CD14-positive monocyte (primary cell): ENCODE measurements around the gene CACTIN. TPM values are rescaled to one million over a fixed set of nuclear protein-coding genes. Genes with fewer than 3 reads are reported as not detected.

ENCODE experiments used
- DNase-seq, 3 donors: peaks; one replicate each; pipeline ENCODE4 v3.0.0-alpha.2; 2011 to 2022
- H2AFZ ChIP-seq: 2 replicates; pipeline ENCODE4 v1.6.0; 2012; ENCODE audit warnings: mild to moderate bottlenecking, low read depth, low read length, inconsistent platforms; ENCODE audit not compliant: insufficient read depth, poor library complexity, severe bottlenecking
- H3K27ac ChIP-seq, 2 donors: 1 replicate in 1 of 2; 2 replicates in 1 of 2; pipeline ENCODE4 v1.5.1; 2012 to 2013; ENCODE audit warnings: low read length in 2 of 2, control low read depth in 1 of 2, inconsistent platforms in 1 of 2, low read depth in 1 of 2, mild to moderate bottlenecking in 1 of 2
- H3K27me3 ChIP-seq, 2 donors: one replicate each; pipeline versions ENCODE4 v1.6.0 to v1.6.1; 2011 to 2013; ENCODE audit warnings: low read length in 2 of 2; ENCODE audit not compliant: control insufficient read depth in 2 of 2, insufficient read depth in 2 of 2
- H3K36me3 ChIP-seq, 2 donors: replicated peaks in 1 of 2; 1 replicate in 1 of 2; 2 replicates in 1 of 2; pipeline versions ENCODE4 v1.5.1 to v1.6.1; 2012 to 2013; ENCODE audit warnings: low read length in 2 of 2, control low read depth in 1 of 2, inconsistent platforms in 1 of 2, mild to moderate bottlenecking in 1 of 2; ENCODE audit not compliant: insufficient read depth in 2 of 2, control insufficient read depth in 1 of 2
- H3K4me1 ChIP-seq, 2 donors: 1 replicate in 1 of 2; 2 replicates in 1 of 2; pipeline versions ENCODE4 v1.5.1 to v1.6.1; 2012 to 2013; ENCODE audit warnings: low read length in 2 of 2, control low read depth in 1 of 2, inconsistent platforms in 1 of 2, mild to moderate bottlenecking in 1 of 2, moderate library complexity in 1 of 2; ENCODE audit not compliant: insufficient read depth in 2 of 2, control insufficient read depth in 1 of 2
- H3K4me2 ChIP-seq: replicated peaks from 2 replicates; pipeline ENCODE3; 2012; ENCODE audit warnings: low read length, moderate library complexity, mild to moderate bottlenecking; ENCODE audit not compliant: poor library complexity, severe bottlenecking; ENCODE audit errors: extremely low read depth
- H3K4me3 ChIP-seq, 3 experiments: fragments of 200-600 bp in 1 of 3; sonication (generic) in 1 of 3; replicated peaks in 1 of 3; 1 replicate in 2 of 3; 2 replicates in 1 of 3; pipeline ENCODE4 v1.5.1; 2011 to 2013; ENCODE audit warnings: low read length in 3 of 3, mild to moderate bottlenecking in 3 of 3, control low read depth in 2 of 3, low read depth in 2 of 3, inconsistent platforms in 1 of 3, moderate library complexity in 1 of 3
- H3K79me2 ChIP-seq: 2 replicates; pipeline ENCODE4 v1.6.0; 2012; ENCODE audit warnings: mild to moderate bottlenecking, control low read depth, inconsistent platforms, low read length, moderate library complexity; ENCODE audit not compliant: insufficient read depth
- H3K9ac ChIP-seq: 2 replicates; pipeline ENCODE4 v1.6.0; 2017; ENCODE audit warnings: low read length, mild to moderate bottlenecking; ENCODE audit not compliant: insufficient read depth, poor library complexity, severe bottlenecking
- H3K9me3 ChIP-seq, 2 donors: replicated peaks in 1 of 2; 1 replicate in 1 of 2; 2 replicates in 1 of 2; pipeline versions ENCODE4 v1.5.1 to v1.6.1; 2012 to 2013; ENCODE audit warnings: low read length in 2 of 2, control low read depth in 1 of 2; ENCODE audit not compliant: control insufficient read depth in 1 of 2, insufficient read depth in 1 of 2
- H4K20me1 ChIP-seq: 2 replicates; pipeline ENCODE4 v1.6.0; 2012; ENCODE audit warnings: mild to moderate bottlenecking, low read length, control low read depth, moderate library complexity; ENCODE audit not compliant: insufficient read depth
- H3K27ac Mint-ChIP-seq, 7 donors: one replicate each; pipeline ENCODE4 v1.8.0; 2020; ENCODE audit warnings: mild to moderate bottlenecking in 7 of 7, mixed read lengths in 7 of 7, moderate library complexity in 6 of 7, inconsistent platforms in 2 of 7
- H3K27me3 Mint-ChIP-seq, 3 donors: one replicate each; pipeline ENCODE4 v1.8.0; 2021 to 2022; ENCODE audit warnings: low read depth in 3 of 3, mild to moderate bottlenecking in 3 of 3, mixed read lengths in 3 of 3, moderate library complexity in 3 of 3, inconsistent platforms in 1 of 3
- H3K36me3 Mint-ChIP-seq, 2 donors: one replicate each; pipeline ENCODE4 v1.8.0; 2020; ENCODE audit warnings: mixed read lengths in 2 of 2, inconsistent platforms in 1 of 2, mild to moderate bottlenecking in 1 of 2
- H3K4me1 Mint-ChIP-seq: one replicate; pipeline ENCODE4 v1.8.0; 2020; ENCODE audit warnings: mild to moderate bottlenecking, mixed read lengths
- H3K4me3 Mint-ChIP-seq, 2 donors: one replicate each; pipeline ENCODE4 v1.8.0; 2020; ENCODE audit warnings: mild to moderate bottlenecking in 2 of 2, mixed read lengths in 2 of 2, moderate library complexity in 1 of 2
- H3K9me3 Mint-ChIP-seq, 7 donors: one replicate each; pipeline ENCODE4 v1.8.0; 2020 to 2022; ENCODE audit warnings: mixed read lengths in 7 of 7, mild to moderate bottlenecking in 6 of 7, moderate library complexity in 6 of 7, inconsistent platforms in 2 of 7
- CTCF ChIP-seq: fragments of 200-600 bp; IDR thresholded peaks from one replicate; pipeline ENCODE4 v1.8.0; 2022; ENCODE audit warnings: antibody characterized with exemption, mild to moderate bottlenecking
- WGBS: methylation state at CpG from one replicate; pipeline ENCODE4 v1.1.5; 2013; ENCODE audit warnings: missing lambda C conversion rate; ENCODE audit not compliant: insufficient coverage; 5-methylcytosine and 5-hydroxymethylcytosine counted together
- intact Hi-C, 2 donors: fragments of 100-400 bp; cut with micrococcal nuclease; formaldehyde crosslinking; loops; one replicate each; pipeline versions ENCODE4 v1.15.0 to v1.15.1; 2023
- polyA plus RNA-seq, 3 donors: library from polyadenylated mRNA; depleted of rRNA in 1 of 3; unstranded in 2 of 3; stranded (reverse) in 1 of 3; fragments of 300-500 nt in 2 of 3; fragments of >200 nt in 1 of 3; fragmentation: Illumina TruSeq in 2 of 3; gene quantifications; 1 replicate in 2 of 3; 2 replicates in 1 of 3; pipeline ENCODE4 v1.2.3, GENCODE V29; 2012 to 2021

Gene CACTIN
- polyA plus RNA-seq, 3 donors = 2.5 to 19.4 (median 3.0) TPM

- Mint-ChIP-seq H3K4me3 (no peak overlapping the region), H3K9me3 (peaks cover 0 to 4% (median 2%) of the 10 kb centered on the region in 7 donors), H3K27me3 (peaks cover 4 to 5% (median 4%) of the 10 kb centered on the region in 3 donors), H3K36me3 (peaks cover 8 to 32% of the 10 kb centered on the region in 2 donors), H3K4me1 (peaks cover 34% of the 10 kb centered on the region), H3K27ac (no peak overlapping the region)
- Histone ChIP-seq H3K79me2 (peaks cover 3% of the 10 kb centered on the region), H3K27ac (no peak overlapping the region), H3K9ac (no peak overlapping the region), H4K20me1 (no peaks in the 10 kb centered on the region), H3K4me1 (peaks cover 17 to 28% of the 10 kb centered on the region in 2 donors), H2AFZ (no peak overlapping the region), H3K27me3 (no peaks in the 10 kb centered on the region), H3K36me3 (peaks cover 0 to 6% of the 10 kb centered on the region in 2 donors), H3K4me2 (no peak overlapping the region), H3K4me3 (no peak overlapping the region), H3K9me3 (no peaks in the 10 kb centered on the region)
- no peak for DNase-seq
- intact Hi-C loops = no loop called here
- TF ChIP-seq CTCF = no peak
- 92% methylated on average over 12 of the region's 17 CpGs for WGBS
Observed at GRCh38 chr19:3578390-3578789, 48.2 kb downstream of the CACTIN start.

- Histone ChIP-seq H3K79me2 (peaks cover 9% of the 10 kb centered on the region), H3K27me3 (no peaks in the 10 kb centered on the region), H2AFZ (no peak overlapping the region), H3K4me3 (no peak overlapping the region), H3K27ac (no peak overlapping the region), H3K36me3 (peaks cover 0 to 6% of the 10 kb centered on the region in 2 donors), H3K4me1 (peaks cover 19 to 34% of the 10 kb centered on the region in 2 donors), H4K20me1 (no peaks in the 10 kb centered on the region), H3K9ac (no peak overlapping the region), H3K9me3 (no peaks in the 10 kb centered on the region), H3K4me2 (no peak overlapping the region)
- H3K27ac Mint-ChIP-seq = no peak overlapping the region
- intact Hi-C loops = no loop called here
- H3K27me3 Mint-ChIP-seq = peaks cover 0 to 2% (median under 1%) of the 10 kb centered on the region in 3 donors
- peaks cover 8 to 32% of the 10 kb centered on the region in 2 donors for H3K36me3 Mint-ChIP-seq
- no peak for TF ChIP-seq CTCF
- H3K4me1 Mint-ChIP-seq = peaks cover 34% of the 10 kb centered on the region
- peaks cover 0 to 4% (median 2%) of the 10 kb centered on the region in 7 donors for H3K9me3 Mint-ChIP-seq
- H3K4me3 Mint-ChIP-seq = no peak overlapping the region
- 97% methylated on average over 44 of the region's 60 CpGs for WGBS
- no peak for DNase-seq
Observed at GRCh38 chr19:3577723-3578344, 48.8 kb downstream of the CACTIN start.
